HG02973 (cell line): ENCODE measurements around the gene FBXO31.
"Not testable (repeated sequence)": the region's sequence is repeated elsewhere in the genome, so short reads cannot be mapped to it uniquely, and the experiment has no call there.

Experiments used
- ATAC-seq: cut with Tn5 transposase; IDR thresholded peaks from one replicate; pipeline ENCODE4 v1.9.1; 2021; ENCODE audit warnings: moderate library complexity; ENCODE audit not compliant: unreplicated experiment

Gene FBXO31

DNA sequence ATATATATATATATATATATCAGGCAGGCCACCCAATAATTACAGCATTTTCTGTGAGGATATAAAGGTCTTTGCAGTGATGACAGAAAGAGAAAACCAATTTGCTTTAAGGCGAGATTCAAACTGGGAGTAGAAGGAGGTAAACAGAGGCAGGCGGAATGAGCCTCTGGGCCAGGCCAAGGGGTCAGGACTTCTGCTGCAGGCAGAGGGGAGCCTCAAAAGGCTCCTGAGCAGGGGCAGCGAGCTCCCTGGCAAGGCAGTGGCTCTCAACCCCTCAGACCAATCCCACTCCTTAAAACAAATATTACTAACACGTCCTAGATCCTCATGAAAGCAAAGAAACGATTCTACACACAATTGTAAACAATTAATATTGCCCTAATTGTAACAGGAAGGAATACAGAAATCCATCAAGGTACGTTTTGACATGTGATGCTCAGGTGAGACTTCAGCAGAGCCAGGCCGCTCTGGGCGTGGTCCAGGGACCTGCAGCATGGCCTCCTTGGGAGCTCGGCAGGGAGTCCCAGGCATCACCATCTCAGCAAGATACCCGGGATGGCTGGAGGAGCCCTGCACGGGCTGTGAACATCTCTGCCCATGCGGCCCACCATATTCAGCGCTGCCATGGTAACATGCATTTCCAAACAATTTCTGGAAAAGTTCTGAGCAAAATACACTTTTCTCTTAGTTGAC is 18.4 kb downstream of the FBXO31 start:
- ATAC-seq, result no peak

- no peak for ATAC-seq
Measured at GRCh38 chr16:87363771-87364455, 19.7 kb downstream of the FBXO31 start.

DNA sequence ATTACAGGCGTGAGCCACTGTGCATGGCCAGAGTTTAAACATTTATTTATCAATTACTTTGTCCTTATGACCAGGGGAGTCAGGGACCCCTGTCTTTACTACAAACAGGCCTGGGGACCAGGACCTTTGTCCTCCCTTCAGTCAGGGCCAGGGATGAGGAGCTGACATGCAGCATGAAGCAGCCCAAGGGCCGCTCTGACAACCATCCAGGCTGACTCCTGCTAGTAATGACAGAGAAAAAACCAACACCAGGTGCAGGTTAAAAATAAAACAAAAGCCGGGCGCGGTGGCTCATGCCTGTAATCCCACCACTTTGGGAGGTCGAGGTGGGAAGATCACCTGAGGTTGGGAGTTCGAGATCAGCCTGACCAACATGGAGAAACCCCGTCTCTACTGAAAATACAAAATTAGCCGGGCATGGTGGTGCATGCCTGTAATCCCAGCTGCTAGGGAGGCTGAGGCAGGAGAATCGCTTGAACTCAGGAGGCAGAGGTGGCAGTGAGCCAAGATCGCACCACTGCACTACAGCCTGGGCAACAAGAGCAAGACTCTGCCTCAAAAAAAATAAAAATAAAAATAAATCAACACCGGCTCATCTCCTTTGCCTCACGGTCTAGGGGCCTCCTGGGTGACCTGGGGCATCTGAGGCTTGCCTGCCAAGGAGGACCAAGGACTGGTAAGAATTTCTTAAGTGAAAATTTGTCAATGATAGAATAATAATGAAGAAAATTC is 20.6 kb downstream of the FBXO31 start:
- ATAC-seq, result not testable (repeated sequence)

DNA sequence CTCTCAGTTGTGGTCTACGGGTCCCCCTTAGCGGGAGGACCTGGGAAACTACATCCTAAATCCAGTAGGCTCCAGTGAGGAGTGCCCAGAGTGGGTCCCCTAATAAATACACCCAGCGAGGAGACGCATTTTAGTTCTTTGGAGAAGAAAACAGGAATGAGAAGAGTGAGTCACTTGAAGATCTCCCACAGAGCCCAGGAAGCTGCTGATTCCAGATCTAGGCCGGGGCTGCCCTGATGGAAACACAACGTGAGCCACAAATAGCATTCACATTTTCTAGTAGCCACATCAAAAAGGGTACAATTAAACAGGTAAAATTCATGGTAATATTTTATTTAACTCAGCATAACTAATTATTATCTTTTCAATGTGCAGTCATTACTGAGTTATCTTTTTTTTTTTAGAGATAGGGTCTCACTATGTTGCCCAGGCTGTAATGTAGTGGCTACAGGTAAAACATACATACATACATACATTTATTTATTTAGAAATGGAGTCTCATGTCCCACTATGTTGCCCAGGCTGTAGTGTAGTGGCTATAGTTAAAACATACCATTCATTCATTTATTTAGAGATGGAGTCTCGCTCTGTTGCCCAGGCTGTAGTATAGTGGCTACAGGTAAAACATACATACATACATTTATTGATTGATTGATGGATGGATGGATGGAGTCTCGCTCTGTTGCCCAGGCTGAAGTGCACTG is 21.5 kb downstream of the FBXO31 start:
- no peak for ATAC-seq

DNA sequence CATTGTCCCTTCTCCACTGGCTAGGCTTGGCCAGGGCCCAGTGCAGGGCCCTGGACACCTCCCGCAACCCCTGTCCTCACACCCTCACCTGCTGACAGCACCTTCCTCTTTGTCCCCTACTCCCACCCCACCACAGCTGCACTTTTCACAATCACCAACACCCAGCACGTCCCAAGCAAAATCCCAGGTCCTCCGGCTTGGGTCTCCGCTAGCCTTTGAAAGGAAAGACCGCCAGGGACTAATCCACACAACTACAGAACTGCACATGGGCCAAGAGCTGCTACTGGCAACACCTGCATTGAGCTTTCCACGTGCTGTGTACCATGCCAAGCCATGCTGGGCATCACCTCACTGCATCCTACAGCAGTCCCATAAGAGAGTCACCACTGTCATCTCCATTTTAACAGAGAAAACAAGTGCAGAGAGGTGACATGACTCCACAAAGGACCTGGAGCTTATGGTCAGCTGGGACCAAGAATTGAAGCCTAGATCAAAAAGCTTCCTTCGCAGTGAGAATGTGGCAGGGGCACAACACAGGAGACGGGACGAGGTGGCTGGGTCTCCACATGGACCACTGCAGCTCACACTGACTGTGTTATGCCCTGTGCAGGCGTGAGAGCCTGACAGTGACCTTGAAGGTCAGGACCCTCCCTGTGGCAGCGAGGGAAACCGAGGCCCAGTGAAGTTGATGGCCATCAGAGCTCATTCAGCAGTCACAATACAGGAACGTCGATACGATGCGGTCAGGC is 22.5 kb downstream of the FBXO31 start:
- no peak for ATAC-seq

GRCh38 chr16:87359121-87359520 is 24.5 kb downstream of the FBXO31 start:
- ATAC-seq, result no peak

DNA sequence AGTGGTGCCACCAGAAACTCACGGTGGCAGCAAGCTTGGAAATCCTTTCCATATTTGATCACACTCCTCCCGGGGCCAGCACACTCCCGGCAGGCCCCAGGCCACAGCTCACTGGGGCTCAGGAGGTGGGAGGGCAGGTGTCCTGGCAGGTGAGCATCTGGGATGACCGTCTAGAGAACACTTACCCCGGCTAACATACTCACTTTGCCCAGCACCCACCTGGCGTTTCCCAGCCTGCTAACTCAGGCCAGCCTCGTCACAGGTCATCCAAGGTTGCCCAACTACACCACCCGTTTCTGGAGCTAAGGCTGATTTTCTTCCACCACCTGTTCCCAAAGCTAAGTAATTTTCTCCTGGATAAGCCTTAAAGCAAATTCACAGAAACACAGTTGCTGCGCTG is 24.9 kb downstream of the FBXO31 start:
- no peak for ATAC-seq

DNA sequence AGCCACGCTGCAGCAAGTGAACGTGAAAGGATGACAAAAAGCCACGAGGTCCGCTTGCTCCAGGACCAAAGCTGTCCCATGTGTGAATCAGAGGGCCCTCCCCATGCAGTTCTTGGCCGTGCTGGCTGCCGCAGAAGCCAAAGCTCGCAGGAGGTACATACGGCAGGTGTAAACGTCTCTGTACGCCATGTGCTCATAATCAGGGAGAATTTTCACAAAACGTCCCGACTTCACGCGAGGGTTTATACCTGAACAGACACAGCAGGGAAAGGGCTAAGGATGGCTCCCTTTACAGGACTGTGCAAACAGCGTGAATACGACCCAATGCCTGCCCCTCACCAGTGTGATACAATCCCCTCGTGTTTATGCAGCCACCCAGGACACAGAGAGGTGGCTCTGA is 25.3 kb downstream of the FBXO31 start:
- no peak for ATAC-seq

DNA sequence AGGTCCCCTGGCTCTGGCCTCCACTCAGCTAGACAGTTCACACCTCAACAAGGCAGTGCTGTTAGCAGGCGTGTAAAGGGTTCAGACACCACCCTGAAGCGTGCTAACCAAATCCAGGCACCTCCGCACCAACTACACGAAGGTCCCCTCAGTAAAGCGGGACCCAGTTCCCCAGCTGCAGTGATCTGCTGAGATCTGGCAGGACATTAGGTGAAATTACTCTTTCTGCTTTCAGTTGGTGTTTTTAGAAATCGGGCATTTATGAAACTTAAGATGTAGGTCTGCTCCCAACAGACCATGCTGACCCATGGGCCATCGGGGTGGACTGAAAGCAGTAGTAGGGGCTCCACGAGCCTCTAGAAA is 27.1 kb downstream of the FBXO31 start:
- ATAC-seq, result no peak

- ATAC-seq, result no peak
Measured at GRCh38 chr16:87353613-87354012, 30.0 kb downstream of the FBXO31 start.

DNA sequence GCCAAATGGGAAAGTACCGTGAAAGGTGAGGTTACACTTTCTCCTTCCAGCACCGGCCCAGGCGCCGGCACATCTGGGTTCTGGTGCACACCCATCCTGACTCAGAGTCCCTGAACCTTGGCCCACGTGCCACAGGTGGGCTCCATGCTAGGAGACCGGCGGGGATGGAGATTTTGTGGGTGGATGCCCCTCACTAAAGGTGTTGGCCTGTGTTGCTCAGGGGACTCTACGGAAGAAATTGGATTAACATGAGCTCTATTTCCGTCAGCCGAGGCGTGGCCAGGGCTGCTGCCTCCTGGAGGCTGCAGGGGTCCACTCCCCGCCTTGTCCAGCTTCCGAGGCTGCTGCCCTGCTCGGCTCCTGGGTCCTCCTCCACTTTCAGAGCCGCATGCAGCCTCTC is 30.8 kb downstream of the FBXO31 start:
- ATAC-seq, result no peak

GRCh38 chr16:87351320-87351698 is 32.3 kb downstream of the FBXO31 start:
- no peak for ATAC-seq

DNA sequence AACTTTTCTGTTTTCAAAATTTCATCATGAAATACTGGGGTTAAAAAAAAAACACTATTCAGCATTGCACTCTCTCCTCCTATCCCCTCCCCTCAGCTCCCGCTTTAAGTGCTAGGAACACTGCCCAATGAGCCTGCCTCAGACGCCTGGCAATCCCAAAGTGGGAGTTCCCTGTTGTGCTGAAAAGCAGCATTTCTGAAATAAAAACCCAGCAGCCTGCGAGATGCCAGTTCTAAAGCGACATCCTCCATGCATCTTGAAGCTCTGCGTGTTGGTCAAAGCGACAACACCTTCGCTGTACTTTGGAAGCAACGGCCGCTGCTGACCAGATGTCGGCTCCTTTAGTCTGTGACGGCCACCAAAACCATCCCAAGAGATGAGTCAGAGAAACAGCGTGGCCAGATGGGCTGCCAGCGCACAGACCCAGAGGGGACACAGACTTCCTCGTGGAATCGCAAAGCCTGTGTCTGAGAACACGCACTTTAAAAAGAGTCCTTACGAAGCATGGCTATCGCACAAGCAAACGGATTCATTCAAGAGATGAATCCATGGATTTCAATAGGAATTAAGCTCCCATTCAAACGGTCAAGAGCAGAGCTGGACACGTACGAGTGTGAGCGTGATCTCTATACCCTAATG is 32.8 kb downstream of the FBXO31 start:
- ATAC-seq, result no peak

- no peak for ATAC-seq
Measured at GRCh38 chr16:87350031-87350430, 33.5 kb downstream of the FBXO31 start.

GRCh38 chr16:87348616-87349157 is 34.9 kb downstream of the FBXO31 start:
- no peak for ATAC-seq

DNA sequence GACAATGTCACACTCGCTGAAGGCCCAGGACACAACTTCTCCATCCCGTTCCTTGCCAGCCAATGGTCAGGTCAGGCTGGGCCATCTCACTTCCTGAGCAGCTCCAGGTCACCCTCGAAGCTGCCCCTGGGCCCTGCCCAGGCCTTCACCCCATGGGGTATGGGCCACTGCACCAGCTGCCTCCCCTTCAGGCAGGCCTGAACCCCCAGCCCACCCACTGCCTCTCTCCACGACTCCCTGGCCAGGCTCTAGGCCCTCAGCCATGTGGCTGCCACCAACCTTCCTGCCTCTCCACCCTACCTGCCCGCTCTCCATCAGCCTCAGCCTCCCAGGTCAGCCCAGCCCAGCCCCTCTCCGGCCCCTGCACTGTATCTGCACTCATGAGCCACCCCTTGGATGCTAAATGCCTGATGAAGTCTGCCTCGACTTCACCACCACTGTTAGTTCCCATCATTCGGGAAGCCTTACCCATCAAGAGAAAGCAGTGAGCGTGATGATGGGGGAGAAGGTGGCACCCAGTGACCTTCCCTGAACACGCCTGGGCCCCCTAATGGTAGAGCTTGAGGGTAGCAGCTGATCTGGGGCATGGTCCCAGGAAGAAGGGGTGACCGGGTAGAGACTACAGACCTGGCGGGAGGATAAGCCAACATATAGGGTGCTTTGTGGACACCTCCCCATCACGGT is 35.5 kb downstream of the FBXO31 start:
- ATAC-seq, result no peak

DNA sequence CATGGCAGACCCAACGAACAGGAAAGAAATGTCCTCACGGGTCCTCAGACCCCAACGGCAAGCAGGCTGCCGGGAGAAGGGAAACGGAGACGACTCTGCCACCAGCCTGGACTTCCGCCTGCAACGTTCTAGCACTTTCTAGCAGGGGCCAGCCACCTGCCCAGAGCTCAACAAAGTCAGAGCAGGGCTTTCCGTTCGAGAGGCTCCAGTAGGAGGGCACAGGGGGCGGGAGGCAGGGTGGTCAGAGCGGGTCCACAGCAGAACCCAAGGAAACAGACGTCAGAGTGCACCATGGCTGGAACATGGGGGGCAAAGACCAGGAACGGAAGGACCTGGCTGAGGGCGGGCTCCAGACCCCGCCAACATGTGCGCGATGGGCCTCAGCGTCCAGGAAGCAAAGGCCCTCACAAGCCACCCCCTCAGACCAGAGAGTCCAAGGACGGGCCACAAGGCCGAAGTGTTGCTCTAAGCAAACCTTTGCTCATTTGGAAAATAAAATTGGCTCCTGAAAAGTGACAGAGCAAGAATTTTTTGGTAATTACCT is 37.0 kb downstream of the FBXO31 start:
- ATAC-seq, result no peak

GRCh38 chr16:87345726-87346424 is 37.7 kb downstream of the FBXO31 start:
- no peak for ATAC-seq
